ENCODE results near the gene ABHD12. TPM values are rescaled to one million over a fixed set of nuclear protein-coding genes. Genes with fewer than 3 reads are reported as not detected.

Gene ABHD12
- total RNA-seq, 3 donors from 2014 or later (not counting 1 experiment from before 2014, with no cell fraction given), result 28.5 to 34.6 (median 34.5) TPM

DNA sequence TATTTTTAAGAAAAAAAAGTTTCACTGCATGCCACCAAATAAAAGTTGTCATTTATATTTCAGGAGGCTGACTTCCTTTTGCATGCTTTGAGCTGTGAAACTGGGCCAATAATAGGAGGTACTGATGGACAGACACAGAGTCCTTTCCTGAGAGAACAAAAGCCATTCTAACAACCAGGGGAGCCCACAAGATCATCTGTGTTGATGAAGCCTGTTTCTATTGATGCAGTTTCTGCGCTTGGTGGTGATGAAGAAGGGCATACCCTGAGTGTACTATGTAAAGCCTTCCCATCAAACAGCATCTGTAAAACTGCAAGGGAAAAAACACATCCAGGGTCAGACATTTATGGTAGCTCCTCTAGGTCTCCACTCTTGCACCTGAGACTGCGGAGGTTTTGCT is 34.8 kb downstream of the ABHD12 start:
- H3K27ac Mint-ChIP-seq, result no peak overlapping the region
- H3K27me3 Mint-ChIP-seq (ENCODE audit: low read depth in 2 of 2), result no peaks in the 10 kb centered on the region
- whole genome bisulfite sequencing (ENCODE audit: insufficient coverage), result 90% methylated on average over 2 of the region's 2 CpGs
- H3K4me3 ChIP-seq (ENCODE audit: low read length), result no peak overlapping the region
- intact Hi-C loops (cut with micrococcal nuclease), result no loop called here
- no peak overlapping the region for H3K4me3 Mint-ChIP-seq
- H3K9me3 Mint-ChIP-seq, result no peaks in the 10 kb centered on the region
- H3K36me3 Mint-ChIP-seq, result no peaks in the 10 kb centered on the region
- no peaks in the 10 kb centered on the region for H3K36me3 ChIP-seq (ENCODE audit: control insufficient read depth, insufficient read depth, low read length)
- no peak for DNase-seq
- no peaks in the 10 kb centered on the region for H3K27me3 ChIP-seq (ENCODE audit: control insufficient read depth, insufficient read depth, low read length)
- H3K4me1 ChIP-seq (ENCODE audit: control insufficient read depth, insufficient read depth, low read length), result peaks cover 8% of the 10 kb centered on the region
- no peaks in the 10 kb centered on the region for H3K9me3 ChIP-seq (ENCODE audit: control insufficient read depth, insufficient read depth, low read length)
- ATAC-seq, result no peak
- TF ChIP-seq, protein P1, sequence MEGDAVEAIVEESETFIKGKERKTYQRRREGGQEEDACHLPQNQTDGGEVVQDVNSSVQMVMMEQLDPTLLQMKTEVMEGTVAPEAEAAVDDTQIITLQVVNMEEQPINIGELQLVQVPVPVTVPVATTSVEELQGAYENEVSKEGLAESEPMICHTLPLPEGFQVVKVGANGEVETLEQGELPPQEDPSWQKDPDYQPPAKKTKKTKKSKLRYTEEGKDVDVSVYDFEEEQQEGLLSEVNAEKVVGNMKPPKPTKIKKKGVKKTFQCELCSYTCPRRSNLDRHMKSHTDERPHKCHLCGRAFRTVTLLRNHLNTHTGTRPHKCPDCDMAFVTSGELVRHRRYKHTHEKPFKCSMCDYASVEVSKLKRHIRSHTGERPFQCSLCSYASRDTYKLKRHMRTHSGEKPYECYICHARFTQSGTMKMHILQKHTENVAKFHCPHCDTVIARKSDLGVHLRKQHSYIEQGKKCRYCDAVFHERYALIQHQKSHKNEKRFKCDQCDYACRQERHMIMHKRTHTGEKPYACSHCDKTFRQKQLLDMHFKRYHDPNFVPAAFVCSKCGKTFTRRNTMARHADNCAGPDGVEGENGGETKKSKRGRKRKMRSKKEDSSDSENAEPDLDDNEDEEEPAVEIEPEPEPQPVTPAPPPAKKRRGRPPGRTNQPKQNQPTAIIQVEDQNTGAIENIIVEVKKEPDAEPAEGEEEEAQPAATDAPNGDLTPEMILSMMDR (IDR thresholded peaks at IDR 0.05), result no peak
- no peak overlapping the region for H3K27ac ChIP-seq (ENCODE audit: low read length)
- H3K4me1 Mint-ChIP-seq, result peaks cover 20 to 45% of the 10 kb centered on the region in 2 donors

DNA sequence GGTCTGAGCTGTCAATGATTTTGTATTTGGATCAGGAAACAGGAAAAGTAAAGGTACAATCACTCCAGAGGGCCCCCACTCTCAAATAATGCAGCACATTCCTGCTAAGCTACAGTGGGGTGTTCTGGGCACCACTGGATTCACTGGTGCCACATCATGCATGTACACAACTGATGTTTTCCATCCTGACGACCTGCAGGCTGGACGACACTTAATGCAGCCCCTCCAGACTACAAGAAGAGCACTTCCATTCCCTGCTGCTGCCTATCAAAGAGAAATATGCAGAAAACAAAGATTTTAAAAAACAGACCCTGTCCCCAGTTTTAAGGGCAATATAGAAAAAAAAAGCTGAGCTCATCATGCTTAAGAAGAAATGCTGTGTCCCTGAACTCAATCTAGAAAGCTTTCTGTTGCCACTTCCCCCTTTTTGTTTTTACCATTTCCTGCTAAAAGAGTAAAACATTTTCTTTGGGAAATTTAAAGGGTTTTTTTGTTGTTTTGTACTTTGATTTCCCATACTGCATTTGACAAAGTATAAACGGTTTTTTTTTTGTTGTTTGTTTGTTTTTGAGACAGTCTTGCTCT is 35.5 kb downstream of the ABHD12 start:
- 94% methylated on average over 2 of the region's 3 CpGs for WGBS (ENCODE audit: insufficient coverage)
- H3K4me3 ChIP-seq (ENCODE audit: low read length), result no peak overlapping the region
- Mint-ChIP-seq H3K4me1 (peaks cover 26 to 50% of the 10 kb centered on the region in 2 donors), H3K27ac (no peak overlapping the region), H3K27me3 (ENCODE audit: low read depth in 2 of 2) (no peaks in the 10 kb centered on the region), H3K9me3 (no peaks in the 10 kb centered on the region), H3K36me3 (no peaks in the 10 kb centered on the region), H3K4me3 (no peak overlapping the region)
- no peaks in the 10 kb centered on the region for H3K36me3 ChIP-seq (ENCODE audit: control insufficient read depth, insufficient read depth, low read length)
- H3K27ac ChIP-seq (ENCODE audit: low read length), result no peak overlapping the region
- TF ChIP-seq, protein P1 (IDR thresholded peaks at IDR 0.05), result no peak
- peaks cover 4% of the 10 kb centered on the region for H3K4me1 ChIP-seq (ENCODE audit: control insufficient read depth, insufficient read depth, low read length)
- intact Hi-C loops (cut with micrococcal nuclease), result no loop called here
- ATAC-seq (no peak), DNase-seq (no peak)
- H3K27me3 ChIP-seq (ENCODE audit: control insufficient read depth, insufficient read depth, low read length), result no peaks in the 10 kb centered on the region
- H3K9me3 ChIP-seq (ENCODE audit: control insufficient read depth, insufficient read depth, low read length), result no peaks in the 10 kb centered on the region

DNA sequence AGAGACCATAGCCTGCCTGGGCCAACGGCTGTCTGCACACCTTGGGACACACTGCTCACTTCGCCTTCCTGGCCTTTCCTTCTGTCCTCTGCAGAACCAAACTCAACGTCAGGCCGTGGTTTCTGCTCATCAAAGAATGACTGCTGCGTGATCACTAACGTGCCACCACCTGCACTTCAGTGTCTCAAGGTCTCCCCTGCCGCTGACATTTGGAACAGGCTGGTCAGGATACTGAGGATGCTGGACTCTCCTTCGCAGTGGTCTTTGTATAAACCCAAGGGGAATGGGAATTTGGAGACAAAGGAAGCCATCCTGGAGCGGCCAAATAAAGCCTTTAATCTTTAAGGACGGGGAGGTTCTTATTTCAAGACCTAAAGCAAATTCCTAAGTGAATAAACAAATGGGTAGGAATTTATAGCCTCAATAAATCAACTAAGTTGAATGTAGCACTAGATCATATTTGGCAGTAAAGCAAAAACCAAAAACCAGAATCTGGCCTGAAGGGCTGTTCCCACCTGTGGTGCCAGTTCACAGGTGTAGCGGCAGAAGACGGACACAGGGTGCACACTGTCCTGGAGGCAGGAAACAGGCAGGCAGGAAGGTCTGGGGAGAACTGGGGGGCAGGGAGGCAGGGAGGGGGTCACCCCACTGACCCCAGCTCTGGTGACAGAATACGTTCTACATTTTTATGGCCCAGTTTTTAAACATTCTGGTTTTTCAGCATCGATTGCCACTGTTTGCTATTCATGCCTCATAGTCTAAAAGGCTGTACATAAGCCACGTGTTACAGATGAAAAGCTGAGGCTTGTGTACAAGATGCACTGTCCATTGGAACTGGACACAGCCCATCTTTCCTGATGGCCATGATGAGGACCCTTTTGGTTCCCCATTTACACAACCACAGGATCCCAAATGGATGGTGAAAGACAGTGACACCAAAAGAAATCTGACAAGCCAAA is 36.6 kb downstream of the ABHD12 start:
- no peaks in the 10 kb centered on the region for H3K9me3 Mint-ChIP-seq
- Histone ChIP-seq H3K36me3 (ENCODE audit: control insufficient read depth, insufficient read depth, low read length) (no peaks in the 10 kb centered on the region), H3K27me3 (ENCODE audit: control insufficient read depth, insufficient read depth, low read length) (no peaks in the 10 kb centered on the region), H3K27ac (ENCODE audit: low read length) (no peak overlapping the region), H3K9me3 (ENCODE audit: control insufficient read depth, insufficient read depth, low read length) (no peaks in the 10 kb centered on the region), H3K4me3 (ENCODE audit: low read length) (no peak overlapping the region), H3K4me1 (ENCODE audit: control insufficient read depth, insufficient read depth, low read length) (peaks cover 4% of the 10 kb centered on the region)
- 79% methylated on average over 15 of the region's 15 CpGs for WGBS (ENCODE audit: insufficient coverage)
- H3K27me3 Mint-ChIP-seq (ENCODE audit: low read depth in 2 of 2), result no peaks in the 10 kb centered on the region
- no peak for DNase-seq
- TF ChIP-seq, protein P1 (IDR thresholded peaks at IDR 0.05), result no peak
- ATAC-seq, result no peak
- intact Hi-C loops (cut with micrococcal nuclease), result no loop called here
- no peaks in the 10 kb centered on the region for H3K36me3 Mint-ChIP-seq
- peaks cover 29 to 54% of the 10 kb centered on the region in 2 donors for H3K4me1 Mint-ChIP-seq
- no peak overlapping the region for H3K4me3 Mint-ChIP-seq
- no peak overlapping the region for H3K27ac Mint-ChIP-seq

Data from natural killer cell (primary cell).